Upper lobe of left lung (tissue), 4 donors: Measurements from ENCODE around the gene SNTA1.
"Not testable (repeated sequence)": the region's sequence is repeated elsewhere in the genome, so short reads cannot be mapped to it uniquely, and the experiment has no call there.

Source experiments
- EP300 ChIP-seq, 4 donors: sonication (generic); formaldehyde crosslinking; IDR thresholded peaks; one replicate each; pipeline ENCODE4 v1.5.1; 2017; ENCODE audit warnings: antibody characterized with exemption in 4 of 4, control low read depth in 2 of 4
- POLR2A ChIP-seq, 4 donors: fragments of 450-650 bp; IDR thresholded peaks; one replicate each; pipeline ENCODE4 v1.5.1; 2016 to 2017; ENCODE audit warnings: antibody characterized with exemption in 4 of 4, mild to moderate bottlenecking in 2 of 4
- POLR2AphosphoS5 ChIP-seq, 2 donors: sonication (generic); formaldehyde crosslinking; IDR thresholded peaks; one replicate each; pipeline ENCODE4 v1.5.1; 2017; ENCODE audit warnings: antibody characterized with exemption in 2 of 2
- TF ChIP-seq, protein P1 (sequence below), 6 experiments: fragments of 450-650 bp in 4 of 6; fragments of 200-600 bp in 2 of 6; sonication (generic) in 2 of 6; IDR thresholded peaks; one replicate each; pipeline ENCODE4 v1.5.1; 2016 to 2019; ENCODE audit warnings: antibody characterized with exemption in 6 of 6

DNA sequence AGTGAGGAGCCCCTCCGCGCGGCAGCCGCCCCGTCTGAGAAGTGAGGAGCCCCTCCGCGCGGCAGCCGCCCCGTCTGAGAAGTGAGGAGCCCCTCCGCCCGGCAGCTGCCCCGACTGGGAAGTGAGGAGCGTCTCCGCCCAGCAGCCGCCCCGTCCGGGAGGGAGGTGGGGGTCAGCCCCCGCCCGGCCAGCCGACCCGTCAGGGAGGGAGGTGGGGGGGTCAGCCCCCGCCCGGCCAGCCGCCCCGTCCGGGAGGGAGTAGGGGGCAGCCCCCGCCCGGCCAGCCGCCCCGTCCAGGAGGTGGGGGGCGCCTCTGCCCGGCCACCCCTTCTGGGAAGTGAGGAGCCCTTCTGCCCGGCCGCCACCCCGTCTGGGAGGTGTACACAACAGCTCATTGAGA lies 54.2 kb downstream of the SNTA1 start:
- not testable (repeated sequence) for TF ChIP-seq POLR2A, EP300, POLR2AphosphoS5 (IDR thresholded peaks at IDR 0.05)
- TF ChIP-seq, protein P1, sequence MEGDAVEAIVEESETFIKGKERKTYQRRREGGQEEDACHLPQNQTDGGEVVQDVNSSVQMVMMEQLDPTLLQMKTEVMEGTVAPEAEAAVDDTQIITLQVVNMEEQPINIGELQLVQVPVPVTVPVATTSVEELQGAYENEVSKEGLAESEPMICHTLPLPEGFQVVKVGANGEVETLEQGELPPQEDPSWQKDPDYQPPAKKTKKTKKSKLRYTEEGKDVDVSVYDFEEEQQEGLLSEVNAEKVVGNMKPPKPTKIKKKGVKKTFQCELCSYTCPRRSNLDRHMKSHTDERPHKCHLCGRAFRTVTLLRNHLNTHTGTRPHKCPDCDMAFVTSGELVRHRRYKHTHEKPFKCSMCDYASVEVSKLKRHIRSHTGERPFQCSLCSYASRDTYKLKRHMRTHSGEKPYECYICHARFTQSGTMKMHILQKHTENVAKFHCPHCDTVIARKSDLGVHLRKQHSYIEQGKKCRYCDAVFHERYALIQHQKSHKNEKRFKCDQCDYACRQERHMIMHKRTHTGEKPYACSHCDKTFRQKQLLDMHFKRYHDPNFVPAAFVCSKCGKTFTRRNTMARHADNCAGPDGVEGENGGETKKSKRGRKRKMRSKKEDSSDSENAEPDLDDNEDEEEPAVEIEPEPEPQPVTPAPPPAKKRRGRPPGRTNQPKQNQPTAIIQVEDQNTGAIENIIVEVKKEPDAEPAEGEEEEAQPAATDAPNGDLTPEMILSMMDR (IDR thresholded peaks at IDR 0.05): not testable (repeated sequence)
